GM19043 (cell line): ENCODE measurements around the gene COA6.
"Not testable (repeated sequence)": the region's sequence is repeated elsewhere in the genome, so short reads cannot be mapped to it uniquely, and the experiment has no call there.

Experiments used
- ATAC-seq: cut with Tn5 transposase; IDR thresholded peaks from one replicate; pipeline ENCODE4 v1.9.1; 2021; ENCODE audit warnings: low read depth; ENCODE audit not compliant: unreplicated experiment

COA6 gene

GRCh38 chr1:234369033-234369430 lies 4.2 kb upstream of the COA6 start:
- ATAC-seq = no peak

- ATAC-seq = no peak
Measured at GRCh38 chr1:234369784-234370183, 3.5 kb upstream of the COA6 start.

DNA sequence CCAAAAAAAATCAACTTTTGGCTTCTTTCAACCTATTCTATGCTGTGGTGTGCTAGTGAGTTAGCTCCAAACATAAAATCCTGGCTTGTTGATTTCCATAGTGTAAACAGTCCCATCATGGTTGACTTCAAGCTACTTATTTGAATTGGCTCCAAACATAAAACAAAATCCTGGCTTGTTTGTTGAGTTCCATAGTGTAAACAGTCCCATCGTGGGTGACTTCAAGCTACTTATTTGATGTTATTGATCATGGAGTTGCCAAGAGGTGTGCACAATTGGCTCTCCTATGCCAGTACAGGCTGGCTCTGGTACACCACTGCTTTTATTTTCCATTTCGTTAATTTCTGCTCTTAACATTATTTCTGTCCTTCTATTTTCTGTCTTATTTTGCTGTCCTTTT lies 1.8 kb upstream of the COA6 start:
- no peak for ATAC-seq

GRCh38 chr1:234372011-234372757 lies 1.1 kb upstream of the COA6 start:
- ATAC-seq = no peak

- no peak for ATAC-seq
Measured at GRCh38 chr1:234373959-234374254, 651 bp downstream of the COA6 start.

DNA sequence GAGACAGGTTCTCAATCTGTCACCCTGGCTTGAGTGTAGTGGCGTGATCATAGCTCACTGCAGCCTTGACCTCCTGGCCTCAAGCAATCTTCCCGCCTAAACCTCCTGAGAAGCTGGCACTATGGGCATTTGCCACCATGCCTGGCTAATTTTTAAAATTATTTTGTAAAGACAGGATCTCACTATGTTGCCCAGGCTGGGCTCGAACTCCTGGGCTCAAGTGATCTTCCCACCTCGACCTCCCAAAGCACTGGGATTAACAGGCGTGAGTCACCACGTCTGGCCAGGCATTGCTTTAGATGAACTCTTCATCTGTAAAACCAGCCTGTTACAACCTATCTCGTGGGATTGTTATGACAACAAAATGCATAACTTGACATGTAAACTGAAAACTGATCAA lies 2.4 kb downstream of the COA6 start:
- no peak for ATAC-seq

- ATAC-seq = not testable (repeated sequence)
Measured at GRCh38 chr1:234379591-234380109, 6.4 kb downstream of the COA6 start.

GRCh38 chr1:234381699-234382555 lies 8.7 kb downstream of the COA6 start:
- no peak for ATAC-seq

DNA sequence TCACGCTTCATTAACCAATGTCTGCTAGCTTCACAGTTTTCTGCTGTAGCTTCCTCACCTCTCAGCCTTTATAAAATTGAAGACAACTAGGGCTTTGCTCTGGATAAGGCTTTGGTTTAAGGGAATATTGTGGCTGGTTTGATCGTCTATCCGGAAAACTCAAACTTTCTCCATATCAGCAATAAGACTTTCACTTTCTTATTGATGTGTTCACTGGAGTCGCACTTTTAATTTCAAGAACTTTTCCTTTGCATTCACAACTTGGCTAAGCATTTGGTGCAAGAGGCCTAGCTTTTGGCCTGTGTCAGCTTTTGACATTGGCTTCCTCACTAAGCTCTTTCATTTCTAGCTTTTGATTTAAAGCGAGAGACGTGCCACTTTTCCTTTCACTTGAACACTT lies 12.9 kb downstream of the COA6 start:
- ATAC-seq = no peak

DNA sequence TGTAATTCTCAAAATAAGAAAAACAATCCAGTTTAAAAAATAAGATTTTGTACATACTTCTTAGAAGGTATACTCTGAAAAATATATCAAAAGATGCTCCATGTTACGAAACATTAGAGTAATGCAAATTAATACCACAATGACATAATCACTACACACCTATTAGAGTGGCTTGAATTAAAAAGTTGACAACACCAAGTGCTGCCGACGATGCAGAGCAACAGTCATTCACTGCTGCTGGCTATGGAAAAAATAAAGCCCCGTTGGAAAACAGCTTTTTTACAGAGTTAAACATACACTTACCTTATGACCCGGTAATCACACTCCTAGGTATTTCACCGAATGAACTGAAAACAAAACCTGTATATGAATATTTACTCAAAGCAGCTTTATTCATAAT lies 14.8 kb downstream of the COA6 start:
- ATAC-seq = no peak

DNA sequence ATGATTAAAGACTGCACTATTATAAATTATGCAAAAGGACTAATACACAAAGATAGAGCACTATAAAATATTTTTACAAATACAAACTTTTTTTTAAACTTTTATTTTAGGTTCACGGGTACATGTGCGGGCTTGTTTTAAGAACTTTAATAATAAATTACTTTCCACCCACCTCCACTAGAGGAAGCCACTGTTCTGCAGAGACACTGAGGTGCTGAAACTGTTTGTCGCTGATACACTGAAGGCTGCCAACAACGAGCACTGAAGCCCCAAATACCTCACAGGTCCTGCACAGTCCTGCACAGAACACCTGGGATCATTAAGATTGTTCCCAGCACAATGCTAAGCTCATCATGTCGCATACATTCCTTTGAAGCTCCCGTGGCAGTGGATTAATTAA lies 19.9 kb downstream of the COA6 start:
- no peak for ATAC-seq

DNA sequence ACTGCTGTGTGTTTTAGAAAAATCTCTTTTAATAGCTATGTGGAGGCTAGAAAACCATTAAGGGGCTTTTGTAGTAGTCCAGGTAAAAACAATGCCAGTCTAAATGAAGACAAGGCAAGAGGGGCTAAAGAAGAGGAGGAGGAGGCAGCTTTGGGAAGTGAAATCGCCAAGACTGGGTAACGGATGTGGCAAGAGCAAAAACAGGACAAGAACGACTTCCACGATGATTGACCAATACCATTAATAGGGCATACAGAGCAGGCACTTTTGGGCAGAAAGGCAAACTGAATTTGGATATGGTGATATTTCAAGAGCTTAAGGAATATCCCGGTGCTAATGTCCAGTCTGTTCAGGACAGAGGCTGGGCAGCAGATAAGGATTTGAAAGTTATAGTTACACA lies 22.0 kb downstream of the COA6 start:
- no peak for ATAC-seq

GRCh38 chr1:234396092-234396491 lies 22.8 kb downstream of the COA6 start:
- ATAC-seq = no peak

GRCh38 chr1:234396871-234397270 lies 23.6 kb downstream of the COA6 start:
- ATAC-seq = no peak

- no peak for ATAC-seq
Measured at GRCh38 chr1:234397732-234398131, 24.5 kb downstream of the COA6 start.

DNA sequence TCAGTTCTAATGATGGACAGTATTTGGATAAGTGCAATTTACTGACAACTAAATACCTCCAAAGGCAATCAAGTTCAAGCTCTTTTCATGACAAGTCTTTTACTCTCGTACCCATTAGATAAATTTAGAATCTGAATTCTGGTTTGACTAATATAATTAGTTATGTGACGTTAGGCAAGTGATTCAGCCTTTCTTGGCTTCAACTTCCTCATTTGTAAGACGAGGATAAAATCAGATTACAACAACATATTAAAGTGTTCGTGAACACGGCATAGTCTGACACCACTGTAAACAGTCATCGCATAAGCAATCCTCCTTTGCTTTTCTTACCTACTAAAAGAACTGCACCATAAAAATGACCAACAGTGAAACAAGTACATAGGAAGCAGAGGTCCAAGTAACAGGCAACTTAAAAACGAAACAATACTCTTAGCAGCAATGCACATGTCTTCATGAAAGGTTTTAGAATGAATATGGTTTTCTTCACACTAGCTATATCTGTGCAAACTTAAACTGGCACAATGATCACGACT lies 25.7 kb downstream of the COA6 start:
- peak; percentile 48 for ATAC-seq

DNA sequence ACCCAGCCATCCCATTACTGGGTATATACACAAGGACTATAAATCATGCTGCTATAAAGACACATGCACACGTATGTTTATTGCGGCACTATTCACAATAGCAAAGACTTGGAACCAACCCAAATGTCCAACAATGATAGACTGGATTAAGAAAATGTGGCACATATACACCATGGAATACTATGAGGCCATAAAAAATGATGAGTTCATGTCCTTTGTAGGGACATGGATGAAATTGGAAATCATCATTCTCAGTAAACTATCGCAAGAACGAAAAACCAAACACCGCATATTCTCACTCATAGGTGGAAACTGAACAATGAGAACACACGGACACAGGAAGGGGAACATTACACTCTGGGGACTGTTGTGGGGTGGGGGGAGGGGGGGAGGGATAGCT lies 26.3 kb downstream of the COA6 start:
- ATAC-seq = not testable (repeated sequence)

DNA sequence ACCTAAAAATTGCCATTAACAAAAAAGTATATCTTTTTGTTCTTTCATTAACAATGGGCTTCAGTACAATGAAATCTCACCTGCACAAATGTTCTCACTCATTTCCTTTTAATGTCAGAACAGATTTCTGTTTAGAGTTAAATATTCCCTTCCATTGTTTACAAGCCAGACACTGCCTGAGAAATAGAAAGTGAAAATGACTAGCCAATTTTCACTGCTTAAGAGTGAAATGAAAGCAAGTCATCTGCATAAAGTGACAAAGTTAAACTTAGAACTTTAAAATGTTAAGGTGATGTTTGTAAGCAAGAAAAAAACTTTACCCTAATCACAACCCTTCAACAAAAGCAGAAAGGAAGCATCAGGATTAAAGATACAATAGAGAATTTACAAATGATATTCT lies 27.5 kb downstream of the COA6 start:
- peak; percentile 63 for ATAC-seq

DNA sequence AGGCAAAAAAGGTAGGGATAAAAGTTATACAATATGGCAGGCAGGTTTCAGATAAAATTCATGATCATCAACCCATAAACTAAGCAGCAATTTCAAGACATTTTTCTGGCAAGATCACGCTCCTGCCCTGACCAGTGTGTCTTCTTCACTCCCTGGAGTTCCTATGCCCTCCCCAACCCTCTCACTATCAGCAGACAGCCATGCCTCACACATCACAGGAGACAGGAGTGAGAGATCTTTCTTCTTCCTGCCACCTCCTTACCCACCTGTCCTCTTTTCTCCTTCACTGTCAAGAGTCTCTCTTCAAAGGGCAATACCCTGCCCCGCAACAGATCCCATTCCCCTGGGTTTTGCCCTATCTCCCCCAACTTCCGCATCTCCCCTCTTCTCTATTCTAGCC lies 28.4 kb downstream of the COA6 start:
- ATAC-seq = no peak

DNA sequence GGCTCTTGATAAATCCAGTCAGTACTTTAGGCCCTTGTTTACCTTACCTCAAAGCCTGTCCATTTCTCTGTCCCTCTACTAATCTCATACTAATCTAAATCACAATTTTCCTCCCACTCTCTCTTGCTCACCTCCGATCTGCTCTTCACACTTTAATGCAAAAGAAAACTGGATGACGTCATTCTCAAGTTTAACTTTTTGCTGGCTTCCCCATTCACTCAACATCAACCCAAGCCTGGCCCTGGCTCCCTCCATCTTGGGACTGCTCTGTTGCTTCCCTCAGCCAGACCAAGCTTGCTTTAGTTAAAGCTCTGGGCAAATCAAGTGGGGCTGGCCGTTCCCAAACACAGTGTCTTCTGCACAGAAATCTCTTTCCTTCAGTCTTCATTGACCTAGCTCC lies 29.7 kb downstream of the COA6 start:
- no peak for ATAC-seq

- no peak for ATAC-seq
Measured at GRCh38 chr1:234405676-234406075, 32.4 kb downstream of the COA6 start.

DNA sequence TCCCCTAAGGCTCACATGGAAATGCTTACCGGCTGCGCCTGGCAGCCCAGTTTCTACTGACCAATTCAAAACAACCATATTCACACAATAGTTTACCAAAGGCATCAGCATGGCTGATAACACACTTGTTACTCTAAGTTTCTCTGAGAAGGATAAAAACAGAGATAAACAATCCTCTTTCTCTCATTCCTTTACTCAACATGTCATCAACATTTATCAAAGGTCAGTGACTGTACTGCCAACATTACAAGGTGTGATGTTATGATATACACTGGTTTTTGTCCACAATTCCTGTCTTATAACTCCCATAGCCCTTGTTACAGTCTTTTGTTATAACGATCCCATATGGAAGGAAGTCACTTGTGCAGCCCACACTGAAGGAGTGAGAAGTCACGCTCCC lies 33.6 kb downstream of the COA6 start:
- ATAC-seq = no peak
